GM18498 (cell line): ENCODE results near the gene PSTK.

ENCODE experiments used
- ATAC-seq: cut with Tn5 transposase; IDR thresholded peaks from one replicate; pipeline ENCODE4 v1.9.1; 2021; ENCODE audit warnings: mild to moderate bottlenecking, moderate library complexity; ENCODE audit not compliant: unreplicated experiment

The PSTK gene

DNA sequence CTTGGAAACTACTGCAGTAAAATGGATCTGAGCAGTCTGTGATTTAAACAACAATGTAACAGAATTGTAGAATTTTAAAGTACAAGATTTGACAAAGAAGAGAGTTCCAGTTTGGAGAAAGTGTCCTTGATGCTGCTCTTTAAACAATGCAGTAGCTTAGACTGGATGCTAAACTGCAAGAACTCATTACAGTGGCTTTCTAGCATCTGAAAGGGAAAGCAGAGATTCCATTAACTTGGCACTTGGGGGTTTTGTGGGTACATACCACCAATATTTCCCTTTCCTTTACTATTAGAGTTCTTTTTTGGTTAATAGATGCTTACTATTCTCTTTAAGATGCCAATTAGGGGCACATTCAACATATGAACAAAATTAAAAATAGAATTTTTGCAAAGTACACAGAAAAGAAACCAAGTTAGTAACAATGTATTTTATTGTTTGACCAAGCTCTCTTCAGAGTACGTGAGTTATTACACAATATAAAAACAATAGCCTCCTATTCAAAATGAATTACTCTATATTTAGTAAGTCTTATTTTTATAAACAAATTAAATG, 11.9 kb downstream of the PSTK start:
- ATAC-seq = no peak

GRCh38 chr10:122993797-122994336, 13.7 kb downstream of the PSTK start:
- ATAC-seq = no peak

DNA sequence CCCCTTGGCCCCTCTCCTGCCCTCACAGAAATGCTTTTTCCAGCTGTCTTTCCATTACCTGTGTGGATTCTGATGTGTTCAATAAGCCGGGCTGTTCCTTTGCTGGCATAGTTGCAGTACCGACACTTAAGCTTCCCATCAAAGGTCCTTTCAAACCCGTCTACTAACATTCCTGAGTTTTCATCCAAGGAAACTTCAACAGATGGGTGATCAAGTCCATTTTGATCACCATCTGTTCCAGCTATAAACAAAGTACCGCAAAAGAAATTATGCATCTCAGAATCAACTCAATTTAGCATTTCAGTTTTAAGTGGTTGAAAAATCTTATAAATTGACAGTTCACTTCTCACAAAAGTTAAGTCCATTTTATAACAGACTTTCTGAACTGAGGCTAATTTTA, 15.7 kb downstream of the PSTK start:
- no peak for ATAC-seq

DNA sequence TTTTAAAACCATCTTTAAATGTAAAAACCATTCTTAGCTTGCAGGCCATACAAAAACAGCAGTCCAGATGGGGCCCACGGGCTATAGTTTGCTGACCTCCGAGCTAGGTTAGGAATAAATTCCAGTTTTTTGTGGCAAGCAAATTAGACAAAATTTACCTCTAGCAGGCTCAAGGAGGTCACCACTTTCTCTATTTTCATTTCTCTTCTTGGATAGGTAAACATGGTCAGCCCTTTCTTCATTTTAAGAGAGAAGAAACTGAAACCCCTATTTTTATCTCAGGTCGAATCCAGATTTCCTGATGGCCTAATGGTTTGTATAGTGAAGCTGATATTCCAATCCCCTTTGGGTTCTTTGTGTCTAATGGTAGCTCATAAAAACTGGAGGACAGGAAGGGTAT, 17.7 kb downstream of the PSTK start:
- peak; percentile 51 for ATAC-seq

- peak; percentile 37 for ATAC-seq
Measured at GRCh38 chr10:122998360-122998917, 18.2 kb downstream of the PSTK start.

- ATAC-seq = no peak
Measured at GRCh38 chr10:122998934-122999333, 18.7 kb downstream of the PSTK start.

DNA sequence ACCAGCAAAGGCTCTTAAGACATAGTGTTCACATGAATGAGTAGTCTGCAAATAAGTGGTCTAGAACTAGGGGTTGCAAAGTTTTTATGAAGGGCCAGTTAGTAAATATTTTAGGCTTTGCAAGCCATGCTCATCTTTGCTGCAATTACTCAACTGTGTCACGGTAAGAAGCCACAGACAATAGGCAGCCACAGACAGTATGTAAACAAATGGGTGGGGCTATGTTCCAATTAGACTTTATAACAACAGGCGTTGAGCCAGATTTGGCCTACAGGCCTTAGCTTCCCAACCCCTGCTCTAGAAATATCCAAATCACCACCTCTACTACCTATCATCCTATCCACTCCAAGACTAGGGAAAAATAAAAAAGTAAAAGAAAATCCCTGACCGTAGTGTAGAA, 19.1 kb downstream of the PSTK start:
- no peak for ATAC-seq

DNA sequence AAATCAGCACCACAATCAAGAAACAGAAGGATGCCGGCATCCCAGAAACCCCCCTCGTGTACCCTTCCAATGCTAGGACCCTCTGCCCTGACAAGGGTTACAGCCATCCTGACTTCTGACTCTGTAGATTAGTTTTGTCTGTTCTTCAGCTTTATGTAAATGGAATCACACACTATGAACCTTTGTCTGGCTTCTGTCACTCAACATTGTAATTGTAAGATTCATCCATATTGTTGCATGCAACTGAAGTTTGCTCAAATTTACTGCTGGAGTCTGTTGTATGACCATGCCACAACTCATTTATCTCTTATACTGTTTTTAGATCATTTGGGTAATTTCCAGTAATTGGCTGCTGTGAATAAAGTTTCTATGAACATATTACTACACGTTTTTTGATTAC, 20.0 kb downstream of the PSTK start:
- ATAC-seq = no peak

- ATAC-seq = no peak
Measured at GRCh38 chr10:123001370-123001769, 21.2 kb downstream of the PSTK start.

DNA sequence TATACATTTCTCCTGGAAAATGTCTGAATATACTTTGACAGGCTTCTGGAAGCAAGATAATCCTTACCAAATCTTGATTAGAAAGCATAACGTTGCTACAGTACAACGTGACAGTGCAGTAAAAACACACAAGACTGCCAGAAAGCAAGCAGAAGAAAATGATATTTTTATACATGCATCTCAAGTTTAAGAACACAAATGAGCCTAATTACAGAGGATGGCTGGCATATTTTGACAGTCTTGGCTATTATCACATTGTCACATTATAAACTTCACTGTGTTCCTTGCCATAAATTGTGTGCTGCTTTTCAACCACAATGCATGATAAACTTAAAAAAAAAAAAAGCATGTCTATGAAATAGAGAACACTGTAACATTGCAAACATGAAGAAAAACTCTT, 24.1 kb downstream of the PSTK start:
- no peak for ATAC-seq

DNA sequence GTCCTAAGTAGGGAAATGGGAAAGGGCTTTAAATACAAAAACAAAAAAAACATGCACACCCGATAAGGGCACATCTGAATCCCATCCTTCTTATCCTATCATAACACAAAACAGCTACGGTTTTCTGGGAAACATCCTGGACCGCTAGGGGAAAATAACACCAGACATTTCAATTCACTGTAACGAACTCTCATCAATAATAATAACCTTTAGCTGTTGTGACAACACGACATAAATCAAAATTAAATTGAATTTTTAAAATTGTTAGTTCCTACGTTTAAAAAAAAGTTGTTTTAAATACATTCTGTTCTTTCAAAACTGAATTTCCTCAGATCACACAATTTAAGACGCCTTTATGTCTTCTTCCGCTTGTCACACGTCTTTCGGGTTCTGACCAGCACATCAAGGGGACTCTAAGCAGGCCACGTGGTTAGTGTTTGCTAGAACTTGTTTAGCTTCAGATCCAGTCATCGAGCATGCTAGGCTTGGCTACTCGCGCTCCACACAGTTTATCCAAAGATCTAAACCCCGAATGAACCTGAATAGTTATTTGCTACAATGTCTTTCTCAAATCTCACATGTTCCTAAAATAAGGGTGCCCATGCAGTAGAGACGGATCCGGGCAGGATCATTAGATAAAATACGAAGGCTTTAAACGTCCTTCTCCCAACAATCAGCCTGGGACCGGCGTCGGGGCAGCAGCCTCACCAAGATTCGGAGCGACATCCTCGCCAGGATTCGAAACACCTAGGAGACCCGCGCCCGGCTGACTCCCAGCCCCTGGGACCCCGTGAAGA, 27.6 kb downstream of the PSTK start:
- peak; percentile 37 for ATAC-seq

GRCh38 chr10:123008355-123009104, 28.3 kb downstream of the PSTK start, which contains the start of the genes ACADSB and IKZF5:
TSS of gene ACADSB (plus strand) at chr10:123009006. CDS start at chr10:123009030, 24 bp downstream.
TSS of gene IKZF5 (minus strand) at chr10:123008795. CDS start at chr10:122998625, 10,170 bp downstream.
- peak; percentile 87 for ATAC-seq

DNA sequence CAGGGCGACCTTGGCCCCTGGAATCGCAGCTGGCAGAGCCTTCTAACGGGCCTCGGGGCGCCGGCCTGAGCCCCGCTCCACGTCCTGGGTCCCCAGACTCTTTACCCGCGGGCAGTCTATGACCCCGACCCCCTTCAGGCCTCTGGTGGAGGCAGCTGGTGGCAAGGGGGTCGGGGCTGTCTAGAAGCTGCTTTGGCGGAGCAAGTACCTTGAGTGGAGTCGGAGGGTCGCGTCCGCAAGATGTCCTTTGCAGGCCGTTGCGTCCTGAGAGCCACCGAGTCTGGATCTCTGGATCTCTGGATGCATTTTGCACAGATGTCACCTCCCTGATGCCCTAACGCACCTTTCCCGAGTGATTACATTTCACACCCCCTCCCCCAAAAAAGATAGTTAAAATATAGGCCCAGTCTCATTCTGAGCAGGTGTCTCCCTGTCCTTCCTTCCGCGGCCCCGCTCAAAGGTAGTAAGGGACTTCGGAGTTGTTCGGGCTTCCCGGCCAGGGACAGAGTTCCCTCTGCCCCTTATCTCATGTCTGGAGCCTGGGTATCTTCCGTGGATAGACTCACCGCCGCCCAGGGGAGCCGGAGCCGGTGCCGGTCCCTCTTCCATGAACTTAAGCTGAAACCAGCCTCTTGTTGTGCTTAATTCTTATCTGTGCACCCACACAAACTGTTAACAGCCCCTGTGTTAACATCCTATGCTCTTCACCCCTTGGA, 29.1 kb downstream of the PSTK start:
- no peak for ATAC-seq

DNA sequence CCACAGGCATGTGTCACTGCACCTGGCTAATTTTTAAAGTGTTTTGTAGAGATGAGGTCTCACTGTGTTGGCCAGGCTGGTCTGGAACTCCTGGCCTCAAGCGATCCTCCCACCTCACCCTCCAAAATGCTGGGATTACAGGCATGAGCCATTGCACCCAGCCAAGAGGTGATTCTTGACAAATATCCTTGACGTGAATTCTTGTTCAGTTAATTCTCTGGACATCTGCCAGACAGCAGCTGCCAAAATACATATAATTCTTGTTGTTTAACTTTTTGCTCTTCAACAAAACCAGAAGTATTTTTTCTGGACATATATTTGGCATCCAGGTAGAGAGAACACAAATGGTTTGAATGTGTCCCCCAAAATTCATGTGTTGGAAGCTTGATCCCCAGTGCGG, 31.8 kb downstream of the PSTK start:
- ATAC-seq = no peak

GRCh38 chr10:123013456-123014419, 33.5 kb downstream of the PSTK start:
- no peak for ATAC-seq

DNA sequence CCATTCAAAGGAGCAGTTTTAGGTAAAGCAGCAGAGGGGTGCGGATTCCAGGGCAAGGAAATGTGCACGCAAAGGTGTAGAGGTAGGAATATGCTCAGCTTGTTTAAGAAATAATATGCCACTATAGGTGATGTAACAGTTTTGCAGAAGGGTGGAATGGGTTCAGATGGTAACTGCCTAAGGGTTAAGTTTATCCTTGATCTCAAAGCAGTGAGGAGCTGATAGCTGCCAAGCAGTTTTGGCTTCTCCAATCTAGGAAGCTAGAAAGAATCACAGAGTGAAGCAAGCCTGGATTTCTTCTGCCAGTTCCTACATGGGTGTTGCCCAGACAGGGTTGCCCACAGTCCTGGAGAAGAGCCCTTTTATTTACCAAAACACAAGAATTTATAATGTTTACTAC, 34.6 kb downstream of the PSTK start:
- no peak for ATAC-seq

GRCh38 chr10:123016228-123016627, 36.0 kb downstream of the PSTK start:
- no peak for ATAC-seq

- no peak for ATAC-seq
Measured at GRCh38 chr10:123017421-123018165, 37.4 kb downstream of the PSTK start.

DNA sequence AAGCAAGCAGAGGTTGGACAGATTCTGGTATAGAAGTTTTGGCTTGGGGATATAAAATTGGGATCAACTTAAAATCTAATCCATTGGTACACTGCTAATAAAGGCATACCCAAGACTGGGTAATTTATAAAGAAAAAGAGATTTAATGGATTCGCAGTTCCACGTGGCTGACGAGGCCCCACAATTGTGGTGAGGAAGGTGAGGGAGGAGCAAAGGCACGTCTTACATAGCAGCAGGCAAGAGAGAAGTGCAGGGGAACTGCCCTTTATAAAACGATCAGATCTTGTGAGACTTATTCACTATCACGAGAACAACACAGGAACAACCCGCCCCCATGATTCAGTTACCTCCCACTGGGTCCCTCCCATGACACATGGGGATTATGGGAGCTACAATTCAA, 38.3 kb downstream of the PSTK start:
- no peak for ATAC-seq
